H1 (cell line): Measurements from ENCODE around the gene NEK10. TPM values are rescaled to one million over a fixed set of nuclear protein-coding genes. Genes with fewer than 3 reads are reported as not detected.

Experiments used
- CTCF ChIA-PET: fragments of 300-600 bp; sonication (Branson Sonifier 250); formaldehyde crosslinking; loops from one replicate; lab custom pipeline; 2021; ENCODE audit not compliant: partially characterized antibody; lab: Charles Lee
- POLR2A ChIA-PET: fragments of 300-600 bp; sonication (Branson Sonifier 250); formaldehyde crosslinking; loops from one replicate; lab custom pipeline; 2021; ENCODE audit warnings: inconsistent platforms; ENCODE audit not compliant: partially characterized antibody; lab: Charles Lee
- DNase-seq, 2 experiments: peaks; one replicate each; pipeline versions ENCODE4 v3.0.0 to v3.0.0-alpha.2; 2010 to 2022; ENCODE audit warnings: low spot score in 2 of 2, low read depth in 1 of 2, mixed read lengths in 1 of 2
- FAIRE-seq: peaks from 2 replicates; lab custom pipeline; 2011; peaks lifted over from hg19 to GRCh38; lab: Jason Lieb, UNC
- H2AFZ ChIP-seq: 2 replicates; pipeline ENCODE4 v1.8.1; 2012; ENCODE audit warnings: low read length, inconsistent platforms
- H2AK5ac ChIP-seq: 2 replicates; pipeline ENCODE4 v1.6.1; 2013; ENCODE audit warnings: low read depth, low read length
- H2BK120ac ChIP-seq: replicated peaks from 2 replicates; pipeline ENCODE3; 2013; ENCODE audit warnings: low read depth, low read length, inconsistent platforms
- H2BK12ac ChIP-seq: 2 replicates; pipeline ENCODE4 v1.6.1; 2013; ENCODE audit warnings: low read depth, low read length
- H2BK15ac ChIP-seq: 2 replicates; pipeline ENCODE4 v1.6.1; 2013; ENCODE audit warnings: low read length
- H2BK20ac ChIP-seq: 2 replicates; pipeline ENCODE4 v1.6.1; 2013; ENCODE audit warnings: low read length
- H2BK5ac ChIP-seq: 2 replicates; pipeline ENCODE4 v1.6.1; 2013; ENCODE audit warnings: low read depth, low read length
- H3K14ac ChIP-seq: 2 replicates; pipeline ENCODE4 v1.6.1; 2013; ENCODE audit warnings: inconsistent platforms; ENCODE audit not compliant: insufficient read length
- H3K18ac ChIP-seq: 2 replicates; pipeline ENCODE4 v1.6.1; 2013; ENCODE audit warnings: low read length; ENCODE audit errors: extremely low read depth
- H3K23ac ChIP-seq: 2 replicates; pipeline ENCODE4 v1.6.1; 2013; ENCODE audit warnings: inconsistent platforms; ENCODE audit not compliant: insufficient read length
- H3K23me2 ChIP-seq: 2 replicates; pipeline ENCODE4 v1.6.1; 2013; ENCODE audit warnings: low read depth, low read length
- H3K27ac ChIP-seq: 2 replicates; pipeline ENCODE4 v1.6.1; 2011; ENCODE audit warnings: low read depth, low read length, inconsistent platforms
- H3K27me3 ChIP-seq, 4 experiments: replicated peaks in 1 of 4; 1 replicate in 1 of 4; 2 replicates in 3 of 4; pipeline versions ENCODE4 v1.6.1 to v1.8.1; 2011 to 2013; ENCODE audit warnings: low read length in 3 of 4, mild to moderate bottlenecking in 3 of 4, inconsistent platforms in 2 of 4, mixed read lengths in 2 of 4, moderate library complexity in 1 of 4; ENCODE audit not compliant: control insufficient read depth in 3 of 4, insufficient read depth in 3 of 4; ENCODE audit errors: extremely low read depth in 1 of 4
- H3K36me3 ChIP-seq, 4 experiments: 2 replicates each; pipeline versions ENCODE4 v1.6.1 to v1.8.1; 2011 to 2013; ENCODE audit warnings: mild to moderate bottlenecking in 4 of 4, low read length in 3 of 4, moderate library complexity in 2 of 4, control low read depth in 1 of 4, inconsistent platforms in 1 of 4; ENCODE audit not compliant: insufficient read depth in 4 of 4, control insufficient read depth in 2 of 4
- H3K4ac ChIP-seq: replicated peaks from 2 replicates; pipeline ENCODE3; 2013; ENCODE audit warnings: low read length, low read depth, mixed read lengths, inconsistent platforms; ENCODE audit not compliant: insufficient read length
- H3K4me1 ChIP-seq, 4 experiments: replicated peaks in 1 of 4; 1 replicate in 1 of 4; 2 replicates in 3 of 4; pipeline versions ENCODE4 v1.6.1 to v1.8.1; 2011 to 2013; ENCODE audit warnings: low read length in 3 of 4, inconsistent platforms in 2 of 4, mixed read lengths in 1 of 4; ENCODE audit not compliant: insufficient read depth in 4 of 4, control insufficient read depth in 3 of 4
- H3K4me2 ChIP-seq, 2 experiments: 2 replicates each; pipeline versions ENCODE4 v1.6.1 to v1.8.1; 2011 to 2013; ENCODE audit warnings: low read depth in 2 of 2, low read length in 2 of 2, control low read depth in 1 of 2, inconsistent platforms in 1 of 2, mild to moderate bottlenecking in 1 of 2; ENCODE audit not compliant: insufficient read depth in 1 of 2
- H3K4me3 ChIP-seq, 4 experiments: fragments of 200-600, 300-600 bp in 1 of 4; sonication (generic), shearing (Covaris generic), sonication (Bioruptor Twin) in 1 of 4; 2 replicates each; pipeline versions ENCODE4 v1.5.1 to v1.8.1; 2011 to 2016; ENCODE audit warnings: low read length in 4 of 4, low read depth in 3 of 4, control low read depth in 2 of 4, inconsistent platforms in 2 of 4, mild to moderate bottlenecking in 2 of 4, mixed read lengths in 1 of 4, moderate library complexity in 1 of 4; ENCODE audit not compliant: insufficient read depth in 2 of 4; ENCODE audit errors: extremely low read depth in 1 of 4
- H3K56ac ChIP-seq: replicated peaks from 2 replicates; pipeline ENCODE3; 2013; ENCODE audit warnings: low read depth, mild to moderate bottlenecking, mixed read lengths, low read length, inconsistent platforms; ENCODE audit not compliant: insufficient read length
- H3K79me1 ChIP-seq: 2 replicates; pipeline ENCODE4 v1.6.1; 2013; ENCODE audit warnings: low read depth, low read length, control low read depth
- H3K79me2 ChIP-seq, 2 experiments: 2 replicates each; pipeline versions ENCODE4 v1.6.1 to v1.8.1; 2012 to 2013; ENCODE audit warnings: low read length in 2 of 2, mild to moderate bottlenecking in 2 of 2, inconsistent platforms in 1 of 2; ENCODE audit not compliant: insufficient read depth in 2 of 2, control insufficient read depth in 1 of 2
- H3K9ac ChIP-seq, 4 experiments: replicated peaks in 1 of 4; 1 replicate in 1 of 4; 2 replicates in 3 of 4; pipeline versions ENCODE4 v1.6.1 to v1.8.1; 2011 to 2013; ENCODE audit warnings: low read depth in 3 of 4, low read length in 3 of 4, control low read depth in 2 of 4, mild to moderate bottlenecking in 2 of 4, moderate library complexity in 2 of 4, inconsistent platforms in 1 of 4; ENCODE audit errors: extremely low read depth in 1 of 4
- H3K9me3 ChIP-seq, 2 experiments: 2 replicates each; pipeline versions ENCODE4 v1.6.1 to v1.8.1; 2012 to 2013; ENCODE audit warnings: mild to moderate bottlenecking in 2 of 2, moderate library complexity in 2 of 2, control low read depth in 1 of 2, inconsistent platforms in 1 of 2, low read depth in 1 of 2, low read length in 1 of 2, mixed read lengths in 1 of 2; ENCODE audit not compliant: insufficient read depth in 2 of 2
- H4K20me1 ChIP-seq, 2 experiments: replicated peaks in 1 of 2; 2 replicates each; pipeline versions ENCODE3 to v1.8.1; 2011 to 2013; ENCODE audit warnings: inconsistent platforms in 2 of 2, low read length in 2 of 2, mild to moderate bottlenecking in 1 of 2; ENCODE audit not compliant: insufficient read depth in 2 of 2, control insufficient read depth in 1 of 2
- H4K5ac ChIP-seq: 2 replicates; pipeline ENCODE4 v1.6.1; 2013; ENCODE audit warnings: low read length, low read depth, mixed read lengths, inconsistent platforms; ENCODE audit not compliant: insufficient read length
- H4K8ac ChIP-seq: 2 replicates; pipeline ENCODE4 v1.8.0; 2013; ENCODE audit warnings: mild to moderate bottlenecking, moderate library complexity, low read length, inconsistent platforms; ENCODE audit not compliant: insufficient read depth; ENCODE audit errors: extremely low read depth
- H4K91ac ChIP-seq: replicated peaks from 2 replicates; pipeline ENCODE3; 2013; ENCODE audit warnings: low read length, mixed read lengths, inconsistent platforms; ENCODE audit not compliant: insufficient read length
- BRCA1 ChIP-seq: IDR thresholded peaks from 2 replicates; pipeline ENCODE4 v1.6.1; 2012; ENCODE audit warnings: low read depth, low read length, improper control_type of control experiment
- CBX8 ChIP-seq: fragments of 300-800, 300-1000 bp; sonication (generic); IDR thresholded peaks from 2 replicates; pipeline ENCODE4 v1.7.1; 2016; ENCODE audit warnings: low read depth, low read length, borderline replicate concordance
- E2F6 ChIP-seq: IDR thresholded peaks from 2 replicates; pipeline ENCODE4 v1.6.1; 2012; ENCODE audit warnings: inconsistent platforms
- EGR1 ChIP-seq: IDR thresholded peaks from 2 replicates; pipeline ENCODE4 v1.6.1; 2011; ENCODE audit warnings: low read depth, low read length, borderline replicate concordance
- EP300 ChIP-seq, 2 experiments: IDR thresholded peaks; 1 replicate in 1 of 2; 2 replicates in 1 of 2; pipeline ENCODE4 v1.6.1; 2011 to 2012; ENCODE audit warnings: low read depth in 2 of 2, low read length in 2 of 2, mild to moderate bottlenecking in 2 of 2, borderline replicate concordance in 1 of 2, inconsistent platforms in 1 of 2, moderate library complexity in 1 of 2
- HDAC2 ChIP-seq, 2 experiments: fragments of 300-600 bp in 1 of 2; sonication (generic) in 1 of 2; IDR thresholded peaks; 2 replicates each; pipeline ENCODE4 v1.6.1; 2011 to 2012; ENCODE audit warnings: low read depth in 2 of 2, low read length in 2 of 2, mild to moderate bottlenecking in 2 of 2, moderate library complexity in 2 of 2, borderline replicate concordance in 1 of 2, inconsistent platforms in 1 of 2
- JUN ChIP-seq: IDR thresholded peaks from 2 replicates; pipeline ENCODE4 v1.6.1; 2011; ENCODE audit warnings: low read depth, mild to moderate bottlenecking, improper control_type of control experiment, low read length
- JUND ChIP-seq: IDR thresholded peaks from 2 replicates; pipeline ENCODE4 v1.6.1; 2011; ENCODE audit warnings: mild to moderate bottlenecking, improper control_type of control experiment, low read length
- MAX ChIP-seq: IDR thresholded peaks from 2 replicates; pipeline ENCODE4 v1.6.1; 2012; ENCODE audit warnings: inconsistent platforms
- RBBP5 ChIP-seq: IDR thresholded peaks from 2 replicates; pipeline ENCODE4 v1.7.1; 2012; ENCODE audit warnings: low read depth, mild to moderate bottlenecking, inconsistent platforms, low read length, moderate library complexity, borderline replicate concordance
- SIN3A ChIP-seq, 2 experiments: IDR thresholded peaks in 1 of 2; conservative IDR thresholded peaks in 1 of 2; 2 replicates each; pipeline ENCODE4 v1.6.1; 2011 to 2012; ENCODE audit warnings: low read length in 2 of 2, improper control_type of control experiment in 1 of 2, low read depth in 1 of 2, mild to moderate bottlenecking in 1 of 2
- SP1 ChIP-seq: IDR thresholded peaks from 2 replicates; pipeline ENCODE4 v1.6.1; 2011; ENCODE audit warnings: low read depth, low read length
- SP2 ChIP-seq: IDR thresholded peaks from 2 replicates; pipeline ENCODE4 v1.6.1; 2012; ENCODE audit warnings: mild to moderate bottlenecking, low read length, inconsistent platforms
- TBP ChIP-seq: IDR thresholded peaks from 2 replicates; pipeline ENCODE4 v1.6.1; 2011; ENCODE audit warnings: low read depth, low read length, improper control_type of control experiment
- WGBS, 2 experiments: shearing (Covaris generic) in 1 of 2; methylation state at CpG; one replicate each; pipeline versions ENCODE4 v1.1.6 to v1.1.7; 2013 to 2015; ENCODE audit warnings: low lambda C conversion rate in 2 of 2, mixed read lengths in 2 of 2, inconsistent platforms in 1 of 2, low coverage in 1 of 2, missing lambda C conversion rate in 1 of 2; ENCODE audit not compliant: insufficient replicate concordance in 2 of 2, insufficient coverage in 1 of 2, insufficient read length in 1 of 2; ENCODE audit errors: extremely low coverage in 1 of 2, missing lambda C conversion rate in 1 of 2; 5-methylcytosine and 5-hydroxymethylcytosine counted together
- polyA plus RNA-seq, 7 experiments: library from polyadenylated mRNA; depleted of rRNA in 3 of 7; stranded (reverse) in 5 of 7; unstranded in 2 of 7; fragments of >200 nt in 5 of 7; fragments of 200-250 nt in 2 of 7; gene quantifications; 1 replicate in 5 of 7; 2 replicates in 1 of 7; 4 replicates in 1 of 7; pipeline versions ENCODE4 v1.2.1 to v1.2.3, GENCODE V29; 2011 to 2013; ENCODE audit warnings: missing spikeins in 2 of 7, mixed read lengths in 2 of 7
- total RNA-seq: library from RNA; stranded (reverse); fragmentation: NEBNext Ultra II Directional; extraction: Animal tissue kit (Norgen Biotek cat#: 25700); gene quantifications from 2 replicates; pipeline ENCODE4 v1.2.1, GENCODE V29; 2021

Gene NEK10
- total and polyA plus RNA-seq, 2 of the 8 experiments (the other 6 are each of a cell fraction or from before 2014, with no cell fraction given) = 0.18 to 0.50 TPM

GRCh38 chr3:27097182-27097581, 272.0 kb downstream of the NEK10 start:
- no peaks in the 10 kb centered on the region for H3K27me3 ChIP-seq
- no peak overlapping the region for H3K9ac ChIP-seq
- no peak overlapping the region for H3K23ac ChIP-seq
- no peak overlapping the region for H3K4ac ChIP-seq
- no peak overlapping the region for H2AFZ ChIP-seq
- H3K79me2 ChIP-seq = no peaks in the 10 kb centered on the region
- H4K5ac ChIP-seq = no peak overlapping the region
- no peak overlapping the region for H4K91ac ChIP-seq
- H3K4me1 ChIP-seq = no peaks in the 10 kb centered on the region
- H3K18ac ChIP-seq = no peak overlapping the region
- no peaks in the 10 kb centered on the region for H3K36me3 ChIP-seq
- no peak overlapping the region for H3K4me2 ChIP-seq
- no peaks in the 10 kb centered on the region for H3K79me1 ChIP-seq
- no peak overlapping the region for H2BK12ac ChIP-seq
- H4K8ac ChIP-seq = no peak overlapping the region
- no peak overlapping the region for H3K56ac ChIP-seq
- CTCF ChIA-PET = interaction anchor here (0.9 kb wide), 1 partner anchor 9 kb away, joined by 3 read pairs; no protein-coding TSS in a partner anchor
- H3K27ac ChIP-seq = no peak overlapping the region
- FAIRE-seq (no peak), DNase-seq (no peak)
- H4K20me1 ChIP-seq = no peaks in the 10 kb centered on the region
- H2BK20ac ChIP-seq = no peak overlapping the region
- H2AK5ac ChIP-seq = no peak overlapping the region
- no peak overlapping the region for H2BK5ac ChIP-seq
- H3K23me2 ChIP-seq = no peaks in the 10 kb centered on the region
- no peak overlapping the region for H2BK15ac ChIP-seq
- whole genome bisulfite sequencing, 2 experiments = 82% methylated on average over 1 of the region's 1 CpG; no CpG with 5 or more reads in 1 of the 2 experiments
- POLR2A ChIA-PET = no interaction called here
- no peak overlapping the region for H3K4me3 ChIP-seq
- H3K14ac ChIP-seq = no peak overlapping the region
- H2BK120ac ChIP-seq = no peak overlapping the region
- no peaks in the 10 kb centered on the region for H3K9me3 ChIP-seq
- TF ChIP-seq MAX (no peak), HDAC2 (IDR thresholded peaks at IDR 0.05; ENCODE audit: borderline replicate concordance in 1 of 2, low read depth in 2 of 2, low read length in 2 of 2) (no peak), BRCA1 (no peak), RBBP5 (no peak), JUN (no peak), SP2 (no peak), SP1 (no peak), EGR1 (no peak), TBP (no peak), EP300 (IDR thresholded peaks at IDR 0.05; ENCODE audit: borderline replicate concordance in 1 of 2, low read depth in 2 of 2, low read length in 2 of 2) (no peak), JUND (no peak), SIN3A (conservative IDR thresholded peaks at IDR 0.05 in 1 of 2, IDR thresholded peaks at IDR 0.05 in 1 of 2; ENCODE audit: low read depth in 1 of 2, low read length in 2 of 2) (no peak), E2F6 (no peak), CBX8 (no peak)
